A549 (cell line): ENCODE measurements around the gene GPS2. TPM values are rescaled to one million over a fixed set of nuclear protein-coding genes. Genes with fewer than 3 reads are reported as not detected.

ENCODE experiments used
- BHLHE40 ChIP-seq: IDR thresholded peaks from 2 replicates; pipeline ENCODE4 v1.6.1; 2012; ENCODE audit warnings: low read depth, low read length, inconsistent platforms
- CBX2 ChIP-seq: fragments of 200-600 bp; sonication (generic); IDR thresholded peaks from 2 replicates; pipeline ENCODE4 v1.6.1; 2016; ENCODE audit warnings: low read depth, mild to moderate bottlenecking, borderline replicate concordance
- CBX8 ChIP-seq: fragments of 200-600 bp; sonication (generic); IDR thresholded peaks from 2 replicates; pipeline ENCODE4 v1.6.1; 2016
- CHD4 ChIP-seq: fragments of 200-600 bp; sonication (generic); IDR thresholded peaks from 2 replicates; pipeline ENCODE4 v1.6.1; 2016; ENCODE audit warnings: antibody characterized with exemption, mild to moderate bottlenecking, borderline replicate concordance
- EHMT2 ChIP-seq: fragments of 200-600 bp; sonication (generic); IDR thresholded peaks from 2 replicates; pipeline ENCODE4 v1.6.1; 2016; ENCODE audit warnings: antibody characterized with exemption, low read depth, mild to moderate bottlenecking, moderate library complexity
- ESRRA ChIP-seq: fragments of 150-350 bp; IDR thresholded peaks from 2 replicates; pipeline ENCODE4 v1.6.1; 2014; ENCODE audit warnings: mild to moderate bottlenecking, low read length, borderline replicate concordance
- HDAC2 ChIP-seq: fragments of 200-600 bp; sonication (generic); IDR thresholded peaks from 2 replicates; pipeline ENCODE4 v1.6.1; 2016
- HOXA7 ChIP-seq: fragments of 250-450 bp; sonication (Bioruptor Pico); IDR thresholded peaks from 2 replicates; pipeline ENCODE4 v1.5.0; 2020; ENCODE audit warnings: mild to moderate bottlenecking, moderate library complexity
- HOXB13 ChIP-seq: fragments of 250-450 bp; sonication (Bioruptor Pico); IDR thresholded peaks from 2 replicates; pipeline ENCODE4 v1.5.0; 2020; ENCODE audit warnings: low read depth, mild to moderate bottlenecking, moderate library complexity
- KDM1A ChIP-seq: fragments of 200-600 bp; sonication (generic); IDR thresholded peaks from 2 replicates; pipeline ENCODE4 v1.6.1; 2016; ENCODE audit warnings: low read depth, mild to moderate bottlenecking
- NPAS2 ChIP-seq: fragments of 250-450 bp; sonication (Bioruptor Pico); IDR thresholded peaks from 2 replicates; pipeline ENCODE4 v1.8.0; 2022; ENCODE audit warnings: mild to moderate bottlenecking, moderate library complexity, borderline replicate concordance
- POLR2AphosphoS2 ChIP-seq: conservative IDR thresholded peaks from 2 replicates; pipeline ENCODE4 v1.6.1; 2012; ENCODE audit warnings: low read length, improper control_type of control experiment, inconsistent platforms
- RARB ChIP-seq: fragments of 250-450 bp; sonication (Bioruptor Pico); IDR thresholded peaks from 2 replicates; pipeline ENCODE4 v1.8.0; 2021; ENCODE audit warnings: mild to moderate bottlenecking, moderate library complexity
- RCOR1 ChIP-seq: fragments of 150-350 bp; IDR thresholded peaks from 2 replicates; pipeline ENCODE4 v1.6.1; 2014; ENCODE audit warnings: antibody characterized with exemption, low read length, low read depth
- RNF2 ChIP-seq: fragments of 200-600 bp; sonication (generic); IDR thresholded peaks from 2 replicates; pipeline ENCODE4 v1.6.1; 2016; ENCODE audit warnings: low read depth, mild to moderate bottlenecking, antibody characterized with exemption, moderate library complexity, borderline replicate concordance
- SREBF2 ChIP-seq: fragments of 450-650 bp; IDR thresholded peaks from 2 replicates; pipeline ENCODE4 v1.6.1; 2014; ENCODE audit warnings: mild to moderate bottlenecking, moderate library complexity
- ZC3H11A ChIP-seq: fragments of 450-650 bp; IDR thresholded peaks from 2 replicates; pipeline ENCODE4 v1.6.1; 2014; ENCODE audit warnings: antibody characterized with exemption, mild to moderate bottlenecking
- ZFP36 ChIP-seq: fragments of 450-650 bp; IDR thresholded peaks from 2 replicates; pipeline ENCODE4 v1.6.1; 2014; ENCODE audit warnings: borderline replicate concordance; ENCODE audit not compliant: partially characterized antibody
- ZSCAN20 ChIP-seq: fragments of 250-450 bp; sonication (Bioruptor Pico); IDR thresholded peaks from 2 replicates; pipeline ENCODE4 v1.8.0; 2022; ENCODE audit warnings: mild to moderate bottlenecking, moderate library complexity
- polyA plus RNA-seq, 4 experiments: library from polyadenylated mRNA; depleted of rRNA in 3 of 4; stranded (reverse); fragments of >200 nt; fragmentation: RNase III in 1 of 4; extraction: RNeasy Plus Mini Kit Qiagen cat#74134 plus additional on column Dnase treatment in 1 of 4; gene quantifications; 2 replicates in 3 of 4; 3 replicates in 1 of 4; pipeline ENCODE4 v1.2.3, GENCODE V29; 2011 to 2017
- TF ChIP-seq, protein P1 (sequence below): IDR thresholded peaks from 2 replicates; pipeline ENCODE4 v1.6.1; 2012
- TF ChIP-seq, protein P2 (sequence below): fragments of 200-600 bp; sonication (generic); IDR thresholded peaks from 2 replicates; pipeline ENCODE4 v1.6.1; 2016; ENCODE audit warnings: antibody characterized with exemption, mild to moderate bottlenecking, moderate library complexity
- TF ChIP-seq, protein P3 (sequence below): fragments of >200 bp; sonication (Bioruptor Twin); formaldehyde crosslinking; IDR thresholded peaks from 3 replicates; pipeline ENCODE4 v1.5.1; 2016
- TF ChIP-seq, protein P4 (sequence below): IDR thresholded peaks from 2 replicates; pipeline ENCODE4 v1.6.1; 2012

Gene GPS2
- polyA plus RNA-seq, 2 of the 4 experiments (the other 2 are of a cell fraction) = 61.7 to 158 TPM

DNA sequence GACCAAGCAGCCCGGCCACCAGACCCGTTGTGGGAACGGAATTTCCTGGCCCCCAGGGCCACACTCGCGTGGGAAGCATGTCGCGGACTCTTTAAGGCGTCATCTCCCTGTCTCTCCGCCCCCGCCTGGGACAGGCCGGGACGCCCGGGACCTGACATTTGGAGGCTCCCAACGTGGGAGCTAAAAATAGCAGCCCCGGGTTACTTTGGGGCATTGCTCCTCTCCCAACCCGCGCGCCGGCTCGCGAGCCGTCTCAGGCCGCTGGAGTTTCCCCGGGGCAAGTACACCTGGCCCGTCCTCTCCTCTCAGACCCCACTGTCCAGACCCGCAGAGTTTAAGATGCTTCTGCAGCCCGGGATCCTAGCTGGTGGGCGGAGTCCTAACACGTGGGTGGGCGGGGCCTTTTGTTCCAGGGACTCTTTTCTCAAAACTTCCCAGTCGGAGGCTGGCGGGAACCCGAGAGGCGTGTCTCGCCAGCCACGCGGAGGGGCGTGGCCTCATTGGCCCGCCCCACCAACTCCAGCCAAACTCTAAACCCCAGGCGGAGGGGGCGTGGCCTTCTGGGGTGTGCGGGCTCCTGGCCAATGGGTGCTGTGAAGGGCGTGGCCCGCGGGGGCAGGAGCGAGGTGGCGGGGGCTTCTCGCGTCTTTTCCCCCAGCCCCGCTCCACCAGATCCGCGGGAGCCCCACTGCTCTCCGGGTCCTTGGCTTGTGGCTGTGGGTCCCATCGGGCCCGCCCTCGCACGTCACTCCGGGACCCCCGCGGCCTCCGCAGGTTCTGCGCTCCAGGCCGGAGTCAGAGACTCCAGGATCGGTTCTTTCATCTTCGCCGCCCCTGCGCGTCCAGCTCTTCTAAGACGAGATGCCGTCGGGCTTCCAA is 33.8 kb downstream of the GPS2 start, which contains the start of gene SLC2A4 (continued):
- TF ChIP-seq RNF2 = no peak
- TF ChIP-seq ESRRA = no peak
- no peak for TF ChIP-seq ZC3H11A
- TF ChIP-seq, protein P1, sequence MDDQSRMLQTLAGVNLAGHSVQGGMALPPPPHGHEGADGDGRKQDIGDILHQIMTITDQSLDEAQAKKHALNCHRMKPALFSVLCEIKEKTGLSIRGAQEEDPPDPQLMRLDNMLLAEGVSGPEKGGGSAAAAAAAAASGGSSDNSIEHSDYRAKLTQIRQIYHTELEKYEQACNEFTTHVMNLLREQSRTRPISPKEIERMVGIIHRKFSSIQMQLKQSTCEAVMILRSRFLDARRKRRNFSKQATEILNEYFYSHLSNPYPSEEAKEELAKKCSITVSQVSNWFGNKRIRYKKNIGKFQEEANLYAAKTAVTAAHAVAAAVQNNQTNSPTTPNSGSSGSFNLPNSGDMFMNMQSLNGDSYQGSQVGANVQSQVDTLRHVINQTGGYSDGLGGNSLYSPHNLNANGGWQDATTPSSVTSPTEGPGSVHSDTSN = no peak
- no peak for TF ChIP-seq KDM1A
- no peak for TF ChIP-seq CBX2
- TF ChIP-seq BHLHE40 = no peak
- TF ChIP-seq, protein P2, sequence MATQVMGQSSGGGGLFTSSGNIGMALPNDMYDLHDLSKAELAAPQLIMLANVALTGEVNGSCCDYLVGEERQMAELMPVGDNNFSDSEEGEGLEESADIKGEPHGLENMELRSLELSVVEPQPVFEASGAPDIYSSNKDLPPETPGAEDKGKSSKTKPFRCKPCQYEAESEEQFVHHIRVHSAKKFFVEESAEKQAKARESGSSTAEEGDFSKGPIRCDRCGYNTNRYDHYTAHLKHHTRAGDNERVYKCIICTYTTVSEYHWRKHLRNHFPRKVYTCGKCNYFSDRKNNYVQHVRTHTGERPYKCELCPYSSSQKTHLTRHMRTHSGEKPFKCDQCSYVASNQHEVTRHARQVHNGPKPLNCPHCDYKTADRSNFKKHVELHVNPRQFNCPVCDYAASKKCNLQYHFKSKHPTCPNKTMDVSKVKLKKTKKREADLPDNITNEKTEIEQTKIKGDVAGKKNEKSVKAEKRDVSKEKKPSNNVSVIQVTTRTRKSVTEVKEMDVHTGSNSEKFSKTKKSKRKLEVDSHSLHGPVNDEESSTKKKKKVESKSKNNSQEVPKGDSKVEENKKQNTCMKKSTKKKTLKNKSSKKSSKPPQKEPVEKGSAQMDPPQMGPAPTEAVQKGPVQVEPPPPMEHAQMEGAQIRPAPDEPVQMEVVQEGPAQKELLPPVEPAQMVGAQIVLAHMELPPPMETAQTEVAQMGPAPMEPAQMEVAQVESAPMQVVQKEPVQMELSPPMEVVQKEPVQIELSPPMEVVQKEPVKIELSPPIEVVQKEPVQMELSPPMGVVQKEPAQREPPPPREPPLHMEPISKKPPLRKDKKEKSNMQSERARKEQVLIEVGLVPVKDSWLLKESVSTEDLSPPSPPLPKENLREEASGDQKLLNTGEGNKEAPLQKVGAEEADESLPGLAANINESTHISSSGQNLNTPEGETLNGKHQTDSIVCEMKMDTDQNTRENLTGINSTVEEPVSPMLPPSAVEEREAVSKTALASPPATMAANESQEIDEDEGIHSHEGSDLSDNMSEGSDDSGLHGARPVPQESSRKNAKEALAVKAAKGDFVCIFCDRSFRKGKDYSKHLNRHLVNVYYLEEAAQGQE = peak; percentile 44; the same call in 1 of the 2 replicates
- TF ChIP-seq EHMT2 = no peak
- no peak for TF ChIP-seq HOXA7
- no peak for TF ChIP-seq RARB (CRISPR knock-in tag)
- TF ChIP-seq HOXB13 (CRISPR knock-in tag) = no peak
- no peak for TF ChIP-seq POLR2AphosphoS2
- TF ChIP-seq ZFP36 = no peak
- TF ChIP-seq CBX8 = no peak
- TF ChIP-seq HDAC2 = no peak
- TF ChIP-seq ZSCAN20 (CRISPR knock-in tag) = no peak
- no peak for TF ChIP-seq NPAS2
- TF ChIP-seq, protein P3, sequence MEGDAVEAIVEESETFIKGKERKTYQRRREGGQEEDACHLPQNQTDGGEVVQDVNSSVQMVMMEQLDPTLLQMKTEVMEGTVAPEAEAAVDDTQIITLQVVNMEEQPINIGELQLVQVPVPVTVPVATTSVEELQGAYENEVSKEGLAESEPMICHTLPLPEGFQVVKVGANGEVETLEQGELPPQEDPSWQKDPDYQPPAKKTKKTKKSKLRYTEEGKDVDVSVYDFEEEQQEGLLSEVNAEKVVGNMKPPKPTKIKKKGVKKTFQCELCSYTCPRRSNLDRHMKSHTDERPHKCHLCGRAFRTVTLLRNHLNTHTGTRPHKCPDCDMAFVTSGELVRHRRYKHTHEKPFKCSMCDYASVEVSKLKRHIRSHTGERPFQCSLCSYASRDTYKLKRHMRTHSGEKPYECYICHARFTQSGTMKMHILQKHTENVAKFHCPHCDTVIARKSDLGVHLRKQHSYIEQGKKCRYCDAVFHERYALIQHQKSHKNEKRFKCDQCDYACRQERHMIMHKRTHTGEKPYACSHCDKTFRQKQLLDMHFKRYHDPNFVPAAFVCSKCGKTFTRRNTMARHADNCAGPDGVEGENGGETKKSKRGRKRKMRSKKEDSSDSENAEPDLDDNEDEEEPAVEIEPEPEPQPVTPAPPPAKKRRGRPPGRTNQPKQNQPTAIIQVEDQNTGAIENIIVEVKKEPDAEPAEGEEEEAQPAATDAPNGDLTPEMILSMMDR = no peak
- no peak for TF ChIP-seq CHD4
- no peak for TF ChIP-seq SREBF2
- TF ChIP-seq, protein P4, sequence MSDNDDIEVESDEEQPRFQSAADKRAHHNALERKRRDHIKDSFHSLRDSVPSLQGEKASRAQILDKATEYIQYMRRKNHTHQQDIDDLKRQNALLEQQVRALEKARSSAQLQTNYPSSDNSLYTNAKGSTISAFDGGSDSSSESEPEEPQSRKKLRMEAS = peak; percentile 90
- TF ChIP-seq RCOR1 = no peak
